Liver (tissue), 9 donors: Measurements from ENCODE around the gene ATP2A3. TPM values are rescaled to one million over a fixed set of nuclear protein-coding genes. Genes with fewer than 3 reads are reported as not detected.

ENCODE experiments used
- DNase-seq: peaks from one replicate; pipeline ENCODE4 v3.0.0-alpha.2; 2017; ENCODE audit warnings: low spot score
- H3K27ac ChIP-seq, 2 donors: one replicate each; pipeline ENCODE4 v1.7.0; 2013; ENCODE audit warnings: inconsistent platforms in 2 of 2, low read length in 2 of 2, control low read depth in 1 of 2, low read depth in 1 of 2, mild to moderate bottlenecking in 1 of 2
- H3K27me3 ChIP-seq, 4 donors: one replicate each; pipeline versions ENCODE4 v1.6.1 to v1.7.0; 2013; ENCODE audit warnings: low read length in 3 of 4, inconsistent platforms in 1 of 4, mild to moderate bottlenecking in 1 of 4, moderate library complexity in 1 of 4; ENCODE audit not compliant: control insufficient read depth in 4 of 4, insufficient read depth in 4 of 4
- H3K36me3 ChIP-seq, 4 donors: one replicate each; pipeline versions ENCODE4 v1.6.1 to v1.7.0; 2013; ENCODE audit warnings: low read length in 3 of 4, mild to moderate bottlenecking in 3 of 4, low read depth in 1 of 4, moderate library complexity in 1 of 4; ENCODE audit not compliant: control insufficient read depth in 4 of 4, insufficient read depth in 3 of 4
- H3K4me1 ChIP-seq, 4 donors: one replicate each; pipeline versions ENCODE4 v1.6.1 to v1.7.0; 2013; ENCODE audit warnings: low read length in 3 of 4, mild to moderate bottlenecking in 3 of 4, moderate library complexity in 1 of 4; ENCODE audit not compliant: control insufficient read depth in 4 of 4, insufficient read depth in 4 of 4
- H3K4me3 ChIP-seq, 3 donors: one replicate each; pipeline versions ENCODE4 v1.6.1 to v1.7.0; 2013; ENCODE audit warnings: low read length in 3 of 3, control low read depth in 1 of 3, low read depth in 1 of 3, mild to moderate bottlenecking in 1 of 3
- H3K9ac ChIP-seq, 2 donors: one replicate each; pipeline ENCODE4 v1.7.0; 2013; ENCODE audit warnings: low read length in 2 of 2, mild to moderate bottlenecking in 2 of 2, moderate library complexity in 2 of 2, control low read depth in 1 of 2, low read depth in 1 of 2
- H3K9me3 ChIP-seq, 4 donors: one replicate each; pipeline versions ENCODE4 v1.6.1 to v1.7.0; 2013; ENCODE audit warnings: low read length in 3 of 4; ENCODE audit not compliant: control insufficient read depth in 4 of 4
- EGR1 ChIP-seq, 2 donors: IDR thresholded peaks; 2 replicates each; pipeline ENCODE4 v1.6.1; 2016 to 2018; ENCODE audit warnings: antibody characterized with exemption in 2 of 2, low read depth in 2 of 2
- FOXA2 ChIP-seq: IDR thresholded peaks from 2 replicates; pipeline ENCODE4 v1.6.1; 2016; ENCODE audit warnings: antibody characterized with exemption
- GABPA ChIP-seq, 2 donors: IDR thresholded peaks in 1 of 2; conservative IDR thresholded peaks in 1 of 2; 2 replicates each; pipeline ENCODE4 v1.6.1; 2016; ENCODE audit warnings: antibody characterized with exemption in 2 of 2, mild to moderate bottlenecking in 1 of 2, moderate library complexity in 1 of 2
- HNF4A ChIP-seq, 2 donors: conservative IDR thresholded peaks; 2 replicates each; pipeline ENCODE4 v1.6.1; 2016; ENCODE audit warnings: antibody characterized with exemption in 2 of 2, mild to moderate bottlenecking in 2 of 2
- HNF4G ChIP-seq: IDR thresholded peaks from 2 replicates; pipeline ENCODE4 v1.6.1; 2016; ENCODE audit warnings: antibody characterized with exemption
- JUND ChIP-seq, 2 donors: IDR thresholded peaks; 2 replicates each; pipeline ENCODE4 v1.6.1; 2016; ENCODE audit warnings: antibody characterized with exemption in 2 of 2
- NR2F2 ChIP-seq: IDR thresholded peaks from 2 replicates; pipeline ENCODE4 v1.6.1; 2016; ENCODE audit warnings: antibody characterized with exemption
- RAD21 ChIP-seq, 2 donors: IDR thresholded peaks; 2 replicates each; pipeline ENCODE4 v1.6.1; 2016; ENCODE audit warnings: antibody characterized with exemption in 2 of 2, mild to moderate bottlenecking in 2 of 2
- RXRA ChIP-seq, 2 donors: IDR thresholded peaks; 2 replicates each; pipeline ENCODE4 v1.6.1; 2017 to 2018; ENCODE audit warnings: antibody characterized with exemption in 2 of 2, mild to moderate bottlenecking in 1 of 2
- SP1 ChIP-seq: IDR thresholded peaks from 2 replicates; pipeline ENCODE4 v1.6.1; 2018; ENCODE audit warnings: antibody characterized with exemption, mild to moderate bottlenecking
- TAF1 ChIP-seq: conservative IDR thresholded peaks from 2 replicates; pipeline ENCODE4 v1.6.1; 2016; ENCODE audit warnings: antibody characterized with exemption, mild to moderate bottlenecking
- WGBS: extraction: QIAGEN DNeasy Blood & Tissue Kit; methylation state at CpG from one replicate; pipeline ENCODE4 v1.1.7; 2013; 5-methylcytosine and 5-hydroxymethylcytosine counted together
- polyA plus RNA-seq, 2 donors: library from polyadenylated mRNA; stranded (reverse) in 1 of 2; unstranded in 1 of 2; fragments of 200-250 nt in 1 of 2; fragments of >200 nt in 1 of 2; fragmentation: Nextera tagmentation in 1 of 2; extraction: Ambion mirVana in 1 of 2; gene quantifications; one replicate each; pipeline versions ENCODE4 v1.2.1 to v1.2.3, GENCODE V29; 2013 to 2015
- total RNA-seq, 2 donors: library from RNA; depleted of rRNA; stranded (reverse); fragments of >200 nt; gene quantifications; one replicate each; pipeline ENCODE4 v1.2.3, GENCODE V29; 2014
- TF ChIP-seq, protein P1 (sequence below): fragments of 150-350 bp; IDR thresholded peaks from 2 replicates; pipeline ENCODE4 v1.5.1; 2017; ENCODE audit warnings: improper control_type of control experiment, low read depth, low read length; ENCODE audit not compliant: missing input control
- TF ChIP-seq, protein P2 (sequence below): IDR thresholded peaks from 2 replicates; pipeline ENCODE4 v1.6.1; 2016; ENCODE audit warnings: antibody characterized with exemption
- TF ChIP-seq, protein P3 (sequence below): IDR thresholded peaks from 2 replicates; pipeline ENCODE4 v1.6.1; 2016; ENCODE audit warnings: antibody characterized with exemption, mild to moderate bottlenecking
- TF ChIP-seq, protein P4 (sequence below): IDR thresholded peaks from 2 replicates; pipeline ENCODE4 v1.6.1; 2016; ENCODE audit warnings: antibody characterized with exemption
- TF ChIP-seq, protein P5 (sequence below): IDR thresholded peaks from 2 replicates; pipeline ENCODE4 v1.6.1; 2016; ENCODE audit warnings: antibody characterized with exemption
- donor health status: healthy.
- donor health status: healthy.
- donor health status: healthy.
- donor health status: healthy.
- donor health status: healthy.

The ATP2A3 gene
- total and polyA plus RNA-seq, 4 donors, result 1.4 to 17.1 (median 3.2) TPM

DNA sequence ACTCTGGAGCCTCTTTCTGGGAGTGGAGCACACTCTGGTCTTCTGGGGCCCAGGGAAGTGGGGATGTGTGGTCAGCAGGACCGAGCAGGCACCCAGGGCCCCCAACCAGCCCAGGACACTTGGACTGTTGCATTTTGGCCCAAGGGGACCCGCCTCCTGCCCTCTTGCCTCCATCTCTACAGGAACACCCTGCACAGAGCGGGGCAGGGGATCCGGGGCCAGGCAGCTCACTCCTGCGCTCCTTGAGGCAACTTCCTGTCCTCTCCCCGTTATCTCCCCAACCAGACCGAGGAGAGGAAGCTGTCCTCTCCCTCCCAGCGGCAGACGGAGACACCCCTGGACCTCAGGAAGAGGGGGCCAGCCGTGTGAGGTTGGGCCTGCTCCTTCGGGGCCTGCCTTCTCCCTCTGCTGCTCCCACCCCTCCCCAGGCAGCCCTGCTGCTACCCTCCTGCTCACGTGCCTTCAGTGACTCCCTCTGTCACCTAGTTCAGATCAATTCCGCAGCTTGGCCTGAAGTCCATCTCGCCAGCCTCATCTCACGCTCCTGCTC is 10.0 kb upstream of the ATP2A3 start:
- Histone ChIP-seq H3K36me3 (no peaks in the 10 kb centered on the region), H3K9ac (no peak overlapping the region), H3K4me3 (no peak overlapping the region), H3K9me3 (peaks cover 3 to 7% (median 6%) of the 10 kb centered on the region in 4 donors), H3K27me3 (no peaks in the 10 kb centered on the region), H3K27ac (no peak overlapping the region), H3K4me1 (peaks cover 0 to 13% (median 7%) of the 10 kb centered on the region in 4 donors)
- 61% methylated on average over 15 of the region's 15 CpGs for whole genome bisulfite sequencing
- TF ChIP-seq RXRA (IDR thresholded peaks at IDR 0.05) (no peak), TAF1 (no peak), FOXA2 (no peak), HNF4G (no peak), SP1 (no peak), JUND (IDR thresholded peaks at IDR 0.05) (no peak), NR2F2 (peak; percentile 92), GABPA (IDR thresholded peaks at IDR 0.05 in 1 of 2, conservative IDR thresholded peaks at IDR 0.05 in 1 of 2) (no peak), RAD21 (IDR thresholded peaks at IDR 0.05) (no peak), HNF4A (conservative IDR thresholded peaks at IDR 0.05) (peak in 1 of 2 donors; percentile 6)
- TF ChIP-seq, protein P1, sequence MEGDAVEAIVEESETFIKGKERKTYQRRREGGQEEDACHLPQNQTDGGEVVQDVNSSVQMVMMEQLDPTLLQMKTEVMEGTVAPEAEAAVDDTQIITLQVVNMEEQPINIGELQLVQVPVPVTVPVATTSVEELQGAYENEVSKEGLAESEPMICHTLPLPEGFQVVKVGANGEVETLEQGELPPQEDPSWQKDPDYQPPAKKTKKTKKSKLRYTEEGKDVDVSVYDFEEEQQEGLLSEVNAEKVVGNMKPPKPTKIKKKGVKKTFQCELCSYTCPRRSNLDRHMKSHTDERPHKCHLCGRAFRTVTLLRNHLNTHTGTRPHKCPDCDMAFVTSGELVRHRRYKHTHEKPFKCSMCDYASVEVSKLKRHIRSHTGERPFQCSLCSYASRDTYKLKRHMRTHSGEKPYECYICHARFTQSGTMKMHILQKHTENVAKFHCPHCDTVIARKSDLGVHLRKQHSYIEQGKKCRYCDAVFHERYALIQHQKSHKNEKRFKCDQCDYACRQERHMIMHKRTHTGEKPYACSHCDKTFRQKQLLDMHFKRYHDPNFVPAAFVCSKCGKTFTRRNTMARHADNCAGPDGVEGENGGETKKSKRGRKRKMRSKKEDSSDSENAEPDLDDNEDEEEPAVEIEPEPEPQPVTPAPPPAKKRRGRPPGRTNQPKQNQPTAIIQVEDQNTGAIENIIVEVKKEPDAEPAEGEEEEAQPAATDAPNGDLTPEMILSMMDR, result no peak
- TF ChIP-seq, protein P2, sequence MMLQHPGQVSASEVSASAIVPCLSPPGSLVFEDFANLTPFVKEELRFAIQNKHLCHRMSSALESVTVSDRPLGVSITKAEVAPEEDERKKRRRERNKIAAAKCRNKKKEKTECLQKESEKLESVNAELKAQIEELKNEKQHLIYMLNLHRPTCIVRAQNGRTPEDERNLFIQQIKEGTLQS, result no peak
- DNase-seq, result no peak

DNA sequence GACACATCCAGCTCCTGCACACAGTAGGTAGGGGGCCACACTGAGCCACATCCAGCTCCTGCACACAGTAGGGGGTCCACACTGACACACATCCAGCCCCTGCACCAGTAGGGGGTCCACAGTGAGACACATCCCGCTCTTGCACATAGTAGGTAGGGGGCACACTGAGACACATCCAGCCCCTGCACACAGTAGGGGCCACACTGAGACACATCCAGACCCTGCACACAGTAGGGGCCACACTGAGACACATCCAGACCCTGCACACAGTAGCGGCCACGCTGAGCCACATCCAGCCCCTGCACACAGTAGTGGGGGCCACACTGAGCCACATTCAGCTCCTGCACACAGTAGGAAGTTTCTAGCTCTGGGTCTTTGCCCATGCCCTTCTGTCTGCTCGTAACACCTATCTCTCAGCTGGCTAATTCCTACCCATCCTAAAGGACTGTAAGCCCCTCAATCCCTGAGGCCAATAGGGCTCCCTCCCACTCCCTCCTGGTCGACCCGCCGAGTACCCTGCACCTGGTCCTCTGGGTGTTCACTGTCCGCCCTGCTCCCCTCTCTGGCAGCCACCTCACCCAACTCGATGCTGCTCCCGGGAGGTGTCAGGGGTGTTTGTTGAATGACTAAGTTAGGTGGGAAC is 9.4 kb upstream of the ATP2A3 start:
- DNase-seq, result no peak
- Histone ChIP-seq H3K4me1 (peaks cover 0 to 13% (median 7%) of the 10 kb centered on the region in 4 donors), H3K36me3 (no peaks in the 10 kb centered on the region), H3K9ac (no peak overlapping the region), H3K27me3 (no peaks in the 10 kb centered on the region), H3K9me3 (peaks cover 3 to 7% (median 6%) of the 10 kb centered on the region in 4 donors), H3K27ac (no peak overlapping the region), H3K4me3 (no peak overlapping the region)
- WGBS, result 75% methylated on average over 10 of the region's 10 CpGs
- TF ChIP-seq TAF1 (no peak), HNF4A (conservative IDR thresholded peaks at IDR 0.05) (no peak), HNF4G (no peak), GABPA (IDR thresholded peaks at IDR 0.05 in 1 of 2, conservative IDR thresholded peaks at IDR 0.05 in 1 of 2) (no peak), EGR1 (IDR thresholded peaks at IDR 0.05; ENCODE audit: low read depth in 2 of 2) (no peak)
- TF ChIP-seq, protein P3, sequence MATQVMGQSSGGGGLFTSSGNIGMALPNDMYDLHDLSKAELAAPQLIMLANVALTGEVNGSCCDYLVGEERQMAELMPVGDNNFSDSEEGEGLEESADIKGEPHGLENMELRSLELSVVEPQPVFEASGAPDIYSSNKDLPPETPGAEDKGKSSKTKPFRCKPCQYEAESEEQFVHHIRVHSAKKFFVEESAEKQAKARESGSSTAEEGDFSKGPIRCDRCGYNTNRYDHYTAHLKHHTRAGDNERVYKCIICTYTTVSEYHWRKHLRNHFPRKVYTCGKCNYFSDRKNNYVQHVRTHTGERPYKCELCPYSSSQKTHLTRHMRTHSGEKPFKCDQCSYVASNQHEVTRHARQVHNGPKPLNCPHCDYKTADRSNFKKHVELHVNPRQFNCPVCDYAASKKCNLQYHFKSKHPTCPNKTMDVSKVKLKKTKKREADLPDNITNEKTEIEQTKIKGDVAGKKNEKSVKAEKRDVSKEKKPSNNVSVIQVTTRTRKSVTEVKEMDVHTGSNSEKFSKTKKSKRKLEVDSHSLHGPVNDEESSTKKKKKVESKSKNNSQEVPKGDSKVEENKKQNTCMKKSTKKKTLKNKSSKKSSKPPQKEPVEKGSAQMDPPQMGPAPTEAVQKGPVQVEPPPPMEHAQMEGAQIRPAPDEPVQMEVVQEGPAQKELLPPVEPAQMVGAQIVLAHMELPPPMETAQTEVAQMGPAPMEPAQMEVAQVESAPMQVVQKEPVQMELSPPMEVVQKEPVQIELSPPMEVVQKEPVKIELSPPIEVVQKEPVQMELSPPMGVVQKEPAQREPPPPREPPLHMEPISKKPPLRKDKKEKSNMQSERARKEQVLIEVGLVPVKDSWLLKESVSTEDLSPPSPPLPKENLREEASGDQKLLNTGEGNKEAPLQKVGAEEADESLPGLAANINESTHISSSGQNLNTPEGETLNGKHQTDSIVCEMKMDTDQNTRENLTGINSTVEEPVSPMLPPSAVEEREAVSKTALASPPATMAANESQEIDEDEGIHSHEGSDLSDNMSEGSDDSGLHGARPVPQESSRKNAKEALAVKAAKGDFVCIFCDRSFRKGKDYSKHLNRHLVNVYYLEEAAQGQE, result no peak
- TF ChIP-seq, protein P4, sequence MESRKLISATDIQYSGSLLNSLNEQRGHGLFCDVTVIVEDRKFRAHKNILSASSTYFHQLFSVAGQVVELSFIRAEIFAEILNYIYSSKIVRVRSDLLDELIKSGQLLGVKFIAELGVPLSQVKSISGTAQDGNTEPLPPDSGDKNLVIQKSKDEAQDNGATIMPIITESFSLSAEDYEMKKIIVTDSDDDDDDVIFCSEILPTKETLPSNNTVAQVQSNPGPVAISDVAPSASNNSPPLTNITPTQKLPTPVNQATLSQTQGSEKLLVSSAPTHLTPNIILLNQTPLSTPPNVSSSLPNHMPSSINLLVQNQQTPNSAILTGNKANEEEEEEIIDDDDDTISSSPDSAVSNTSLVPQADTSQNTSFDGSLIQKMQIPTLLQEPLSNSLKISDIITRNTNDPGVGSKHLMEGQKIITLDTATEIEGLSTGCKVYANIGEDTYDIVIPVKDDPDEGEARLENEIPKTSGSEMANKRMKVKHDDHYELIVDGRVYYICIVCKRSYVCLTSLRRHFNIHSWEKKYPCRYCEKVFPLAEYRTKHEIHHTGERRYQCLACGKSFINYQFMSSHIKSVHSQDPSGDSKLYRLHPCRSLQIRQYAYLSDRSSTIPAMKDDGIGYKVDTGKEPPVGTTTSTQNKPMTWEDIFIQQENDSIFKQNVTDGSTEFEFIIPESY, result no peak
- TF ChIP-seq, protein P5, sequence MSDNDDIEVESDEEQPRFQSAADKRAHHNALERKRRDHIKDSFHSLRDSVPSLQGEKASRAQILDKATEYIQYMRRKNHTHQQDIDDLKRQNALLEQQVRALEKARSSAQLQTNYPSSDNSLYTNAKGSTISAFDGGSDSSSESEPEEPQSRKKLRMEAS, result no peak
- TF ChIP-seq, protein P2, result no peak
